Erythroblast (primary cell): Measurements from ENCODE around the gene PADI3.

Experiments
- GATA1 ChIP-seq: IDR thresholded peaks from 2 replicates; pipeline ENCODE4 v1.6.1; 2011; ENCODE audit warnings: low read depth, mild to moderate bottlenecking, control low read depth, low read length, moderate library complexity
- POLR2A ChIP-seq: IDR thresholded peaks from 2 replicates; pipeline ENCODE4 v1.6.1; 2011; ENCODE audit warnings: mild to moderate bottlenecking, low read length

GRCh38 chr1:17313530-17314309 lies 64.8 kb downstream of the PADI3 start:
- TF ChIP-seq POLR2A, result no peak
- no peak for TF ChIP-seq GATA1
